KMS-11 (cell line): Measurements from ENCODE around the gene HLA-C.
"Not testable (repeated sequence)": the region's sequence is repeated elsewhere in the genome, so short reads cannot be mapped to it uniquely, and the experiment has no call there.

Experiments used
- H2AFZ ChIP-seq: fragments of 200-600 bp; sonication (generic); 2 replicates; pipeline ENCODE4 v1.6.1; 2016; ENCODE audit warnings: antibody characterized with exemption, mixed run types, low read depth
- H3K27ac ChIP-seq: fragments of 200-600 bp; sonication (generic); 2 replicates; pipeline ENCODE4 v1.6.1; 2016; ENCODE audit warnings: mild to moderate bottlenecking, mixed run types
- H3K27me3 ChIP-seq: fragments of 200-600 bp; sonication (generic); 2 replicates; pipeline ENCODE4 v1.6.1; 2017; ENCODE audit warnings: mild to moderate bottlenecking, low read depth, mixed run types, moderate library complexity; ENCODE audit not compliant: insufficient read depth
- H3K36me3 ChIP-seq: fragments of 200-600 bp; sonication (generic); 2 replicates; pipeline ENCODE4 v1.6.1; 2017; ENCODE audit warnings: mild to moderate bottlenecking, mixed run types; ENCODE audit not compliant: insufficient read depth
- H3K4me1 ChIP-seq: fragments of 200-600 bp; sonication (generic); 2 replicates; pipeline ENCODE4 v1.6.1; 2016; ENCODE audit warnings: mild to moderate bottlenecking, low read depth, mixed run types; ENCODE audit not compliant: poor library complexity, severe bottlenecking
- H3K4me2 ChIP-seq: fragments of 200-600 bp; sonication (generic); 2 replicates; pipeline ENCODE4 v1.7.0; 2016; ENCODE audit warnings: mild to moderate bottlenecking, mixed run types
- H3K4me3 ChIP-seq: fragments of 200-600 bp; sonication (generic); IDR thresholded peaks from 2 replicates; pipeline ENCODE4 v1.6.1; 2017; ENCODE audit warnings: low read depth, low read length, mixed read lengths; ENCODE audit not compliant: insufficient read depth
- H3K79me2 ChIP-seq: fragments of 200-600 bp; sonication (generic); 2 replicates; pipeline ENCODE4 v1.6.1; 2016; ENCODE audit warnings: low read depth, mixed run types; ENCODE audit not compliant: insufficient read depth
- H3K9ac ChIP-seq: fragments of 200-600 bp; sonication (generic); 2 replicates; pipeline ENCODE4 v1.6.1; 2016; ENCODE audit warnings: mild to moderate bottlenecking, mixed run types
- H4K20me1 ChIP-seq: fragments of 200-600 bp; sonication (generic); 2 replicates; pipeline ENCODE4 v1.6.1; 2016; ENCODE audit warnings: mild to moderate bottlenecking, mixed run types; ENCODE audit not compliant: insufficient read depth
- CTCF ChIP-seq: fragments of 200-600 bp; sonication (generic); conservative IDR thresholded peaks from 2 replicates; pipeline ENCODE4 v1.6.1; 2017; ENCODE audit warnings: low read depth, mild to moderate bottlenecking, antibody characterized with exemption, low read length, moderate library complexity, mixed read lengths

The HLA-C gene

GRCh38 chr6:31243508-31243907 lies 28.4 kb downstream of the HLA-C start:
- H3K4me1 ChIP-seq = no peaks in the 10 kb centered on the region
- no peaks in the 10 kb centered on the region for H3K79me2 ChIP-seq
- H3K4me2 ChIP-seq = no peak overlapping the region
- no peaks in the 10 kb centered on the region for H3K27me3 ChIP-seq
- no peak overlapping the region for H2AFZ ChIP-seq
- no peak for TF ChIP-seq CTCF
- H4K20me1 ChIP-seq = no peaks in the 10 kb centered on the region
- H3K36me3 ChIP-seq = no peaks in the 10 kb centered on the region
- H3K27ac ChIP-seq = no peak overlapping the region
- no peak overlapping the region for H3K9ac ChIP-seq
- no peak overlapping the region for H3K4me3 ChIP-seq

GRCh38 chr6:31239854-31240253 lies 32.0 kb downstream of the HLA-C start:
- Histone ChIP-seq H3K4me1 (no peaks in the 10 kb centered on the region), H2AFZ (no peak overlapping the region), H3K9ac (no peak overlapping the region), H3K27me3 (no peaks in the 10 kb centered on the region), H3K36me3 (no peaks in the 10 kb centered on the region), H3K79me2 (no peaks in the 10 kb centered on the region), H3K4me2 (no peak overlapping the region), H3K27ac (no peak overlapping the region), H3K4me3 (no peak overlapping the region), H4K20me1 (no peaks in the 10 kb centered on the region)
- no peak for TF ChIP-seq CTCF

GRCh38 chr6:31234101-31234500 lies 37.8 kb downstream of the HLA-C start:
- H3K36me3 ChIP-seq, H3K4me3 ChIP-seq, H2AFZ ChIP-seq: not testable (repeated sequence)

GRCh38 chr6:31228476-31228875 lies 43.4 kb downstream of the HLA-C start:
- H3K9ac ChIP-seq = no peak overlapping the region
- no peak overlapping the region for H3K4me3 ChIP-seq
- no peak for TF ChIP-seq CTCF
- no peaks in the 10 kb centered on the region for H3K27me3 ChIP-seq
- no peak overlapping the region for H2AFZ ChIP-seq
- no peaks in the 10 kb centered on the region for H4K20me1 ChIP-seq
- H3K27ac ChIP-seq = no peak overlapping the region
- H3K4me1 ChIP-seq = no peaks in the 10 kb centered on the region
- H3K4me2 ChIP-seq = no peak overlapping the region
- no peaks in the 10 kb centered on the region for H3K79me2 ChIP-seq
- H3K36me3 ChIP-seq = no peaks in the 10 kb centered on the region

More at GRCh38 chr6:31234101-31234500, 37.8 kb downstream of the HLA-C start:
- not testable (repeated sequence) for H3K79me2 ChIP-seq, H3K4me2 ChIP-seq, H4K20me1 ChIP-seq, H3K4me1 ChIP-seq, H3K9ac ChIP-seq, H3K27me3 ChIP-seq, H3K27ac ChIP-seq

- Histone ChIP-seq H3K27me3 (no peaks in the 10 kb centered on the region), H4K20me1 (no peaks in the 10 kb centered on the region), H2AFZ (no peak overlapping the region), H3K9ac (no peak overlapping the region), H3K4me3 (no peak overlapping the region), H3K79me2 (no peaks in the 10 kb centered on the region), H3K36me3 (no peaks in the 10 kb centered on the region), H3K27ac (no peak overlapping the region), H3K4me1 (no peaks in the 10 kb centered on the region), H3K4me2 (no peak overlapping the region)
- TF ChIP-seq CTCF = no peak
Measured at GRCh38 chr6:31227143-31227542, 44.7 kb downstream of the HLA-C start.
